AG08396 (cell line): ENCODE results near the gene DDX50.
A peak's percentile ranks its signal among the peaks of the same experiment; 100 is the strongest.
"Not testable (repeated sequence)": the region's sequence is repeated elsewhere in the genome, so short reads cannot be mapped to it uniquely, and the experiment has no call there.

Source experiments
- DNase-seq: peaks from one replicate; pipeline ENCODE4 v3.0.0; 2012; ENCODE audit warnings: low spot score, mixed read lengths

The DDX50 gene

DNA sequence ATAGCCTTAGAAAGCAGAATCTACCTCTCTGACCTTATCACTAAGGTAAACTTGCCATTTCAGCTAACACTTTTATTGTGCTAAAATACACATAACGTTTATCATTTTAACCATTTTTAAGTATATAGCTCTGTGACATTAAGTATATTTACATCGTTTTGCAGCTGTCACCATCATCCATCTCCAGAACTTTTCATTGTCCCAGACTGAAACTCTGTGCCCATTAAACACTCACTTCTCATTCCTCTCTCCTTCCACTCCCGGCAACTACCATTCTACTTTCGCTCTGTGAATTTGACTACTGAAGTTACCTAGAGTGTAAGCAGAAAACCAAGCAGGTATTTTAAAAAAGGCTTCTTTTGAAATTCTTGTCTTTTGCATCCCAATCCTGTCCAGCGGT lies 1.3 kb downstream of the DDX50 start:
- no peak for DNase-seq

DNA sequence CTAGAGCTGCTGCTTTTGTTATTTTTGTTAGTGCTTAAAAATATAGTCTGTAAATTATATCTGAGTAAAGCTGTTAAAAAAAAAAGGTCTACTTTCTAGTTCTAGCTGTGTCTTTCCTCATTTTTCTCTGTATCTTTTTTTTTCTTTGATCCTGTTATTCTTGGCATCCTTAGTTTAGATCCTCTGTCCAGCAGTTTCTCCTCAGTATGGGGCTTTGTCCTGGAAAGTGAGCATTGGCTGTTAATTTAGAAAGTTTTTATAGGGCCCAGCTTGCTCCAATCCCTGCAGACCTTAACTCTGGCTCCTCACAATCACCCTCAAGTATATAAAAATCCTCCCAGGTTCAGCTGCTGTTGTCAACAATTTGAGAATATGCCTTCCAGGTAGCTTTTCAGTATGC lies 23.5 kb downstream of the DDX50 start:
- DNase-seq, result no peak

- DNase-seq, result no peak
Measured at GRCh38 chr10:68925489-68925888, 24.4 kb downstream of the DDX50 start.

- DNase-seq, result not testable (repeated sequence)
Measured at GRCh38 chr10:68929157-68929556, 28.0 kb downstream of the DDX50 start.

DNA sequence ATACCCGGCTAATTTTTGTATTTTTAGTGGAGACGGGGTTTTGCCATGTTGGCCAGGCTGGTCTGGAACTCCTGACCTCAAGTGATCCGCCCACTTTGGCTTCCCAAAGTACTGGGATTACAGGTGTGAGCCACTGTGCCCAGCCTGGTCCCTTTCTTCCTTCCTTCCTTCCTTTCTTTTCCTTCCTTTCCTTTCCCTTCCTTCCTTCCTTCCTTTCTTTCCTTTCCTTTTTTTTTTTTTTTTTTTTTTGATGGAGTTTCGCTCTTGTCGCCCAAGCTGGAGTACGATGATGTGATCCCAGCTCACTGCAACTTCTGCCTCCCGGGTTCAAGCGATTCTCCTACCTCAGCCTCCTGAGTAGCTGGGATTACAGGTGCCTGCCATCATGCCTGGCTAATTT lies 28.8 kb downstream of the DDX50 start:
- not testable (repeated sequence) for DNase-seq

DNA sequence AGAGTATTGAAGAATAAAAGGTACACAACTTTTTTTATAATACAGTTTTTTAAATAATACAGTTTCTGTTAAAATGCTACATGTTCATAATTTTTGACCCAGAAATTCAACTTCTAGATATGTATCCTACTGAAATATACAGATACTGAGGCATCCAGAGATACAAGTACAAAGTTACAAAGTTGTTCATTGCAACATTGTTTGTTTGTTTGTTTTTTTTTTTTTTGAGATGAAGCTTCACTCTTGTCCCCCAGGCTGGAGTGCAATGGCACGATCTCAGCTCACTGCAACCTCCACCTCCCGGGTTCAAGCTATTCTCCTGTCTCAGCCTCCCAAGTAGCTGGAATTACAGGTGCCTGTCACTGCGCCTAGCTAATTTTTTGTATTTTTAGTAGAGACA lies 31.7 kb downstream of the DDX50 start:
- not testable (repeated sequence) for DNase-seq

GRCh38 chr10:68934994-68935393 lies 33.9 kb downstream of the DDX50 start:
- no peak for DNase-seq

DNA sequence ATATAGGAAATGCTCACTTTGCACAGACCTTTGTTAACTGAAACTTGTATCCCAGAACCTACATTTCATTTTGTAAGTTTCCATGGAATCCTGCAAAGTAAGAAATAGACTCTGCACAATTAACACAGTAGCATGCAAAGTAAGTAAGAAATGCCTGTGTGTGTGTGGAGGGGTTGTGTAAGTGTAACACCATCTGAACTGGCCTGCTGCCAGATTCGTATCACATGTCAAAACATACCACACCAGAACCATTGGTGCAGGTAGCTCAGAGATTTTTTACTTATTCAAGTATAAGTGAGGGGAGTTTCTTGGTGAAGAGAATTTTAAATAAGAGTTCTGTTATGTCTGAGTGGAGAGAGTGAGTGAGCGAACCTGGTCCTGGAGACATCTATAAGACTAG lies 37.0 kb downstream of the DDX50 start:
- no peak for DNase-seq

GRCh38 chr10:68938884-68939283 lies 37.8 kb downstream of the DDX50 start:
- DNase-seq, result no peak

DNA sequence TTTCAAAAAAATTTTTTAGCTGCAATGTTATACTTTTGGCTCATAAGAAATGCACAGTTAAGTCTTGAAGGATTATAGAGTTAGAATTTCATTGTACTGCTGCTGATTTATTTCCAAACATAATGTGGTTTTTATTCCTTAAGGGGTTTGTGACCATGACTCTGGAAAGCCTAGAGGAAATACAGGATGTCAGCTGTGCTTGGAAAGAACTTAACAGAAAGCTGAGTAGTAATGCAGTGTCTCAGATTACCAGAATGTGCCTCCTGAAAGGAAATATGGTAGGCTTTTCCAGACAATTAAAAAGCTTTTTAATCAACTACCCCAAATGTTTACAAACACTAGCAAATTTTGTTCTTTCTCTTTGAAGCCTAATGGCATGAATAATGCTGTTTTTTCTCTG lies 39.8 kb downstream of the DDX50 start:
- not testable (repeated sequence) for DNase-seq

DNA sequence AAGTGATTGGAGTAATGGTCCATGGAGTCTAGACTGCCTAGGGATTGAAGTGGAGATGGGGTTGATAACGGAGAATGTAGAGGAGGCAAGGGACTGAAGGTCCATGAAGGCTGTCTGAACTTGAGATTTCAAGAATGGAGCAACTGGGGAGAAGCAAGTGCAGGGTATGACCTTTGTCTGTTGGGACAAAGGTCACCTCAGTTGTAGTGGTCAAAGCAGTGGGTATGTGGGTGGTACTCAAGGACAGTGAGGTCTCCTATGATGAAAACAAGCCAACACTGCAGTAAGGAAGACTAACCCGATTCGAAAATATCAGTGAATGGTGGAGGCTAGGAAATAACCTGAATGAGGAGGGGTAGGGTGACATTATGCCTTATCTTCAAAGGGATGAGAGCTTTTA lies 49.5 kb downstream of the DDX50 start:
- no peak for DNase-seq

GRCh38 chr10:68954904-68955303 lies 53.8 kb downstream of the DDX50 start:
- no peak for DNase-seq

DNA sequence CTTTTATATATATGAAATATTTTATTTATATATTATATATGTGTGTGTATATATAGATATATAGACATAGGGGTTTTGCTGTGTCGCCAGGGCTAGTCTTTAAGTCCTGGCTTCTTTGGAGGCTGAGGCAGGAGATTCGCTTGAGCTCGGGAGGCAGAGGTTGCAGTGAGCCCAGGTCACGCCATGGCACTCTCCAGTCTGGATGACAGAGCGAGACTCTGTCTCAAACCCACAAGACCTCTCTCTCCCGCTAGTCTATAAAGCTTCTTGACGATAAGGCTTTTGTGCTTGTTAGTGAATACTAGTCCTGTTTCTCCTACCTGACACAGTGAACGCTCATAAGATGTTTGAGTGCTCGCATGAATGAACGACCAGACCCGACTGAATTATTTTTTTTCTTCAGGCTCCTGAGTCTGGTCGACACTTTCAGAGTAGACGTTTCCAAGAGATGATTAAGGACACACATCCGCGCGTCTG lies 54.3 kb downstream of the DDX50 start:
- DNase-seq, result no peak

DNA sequence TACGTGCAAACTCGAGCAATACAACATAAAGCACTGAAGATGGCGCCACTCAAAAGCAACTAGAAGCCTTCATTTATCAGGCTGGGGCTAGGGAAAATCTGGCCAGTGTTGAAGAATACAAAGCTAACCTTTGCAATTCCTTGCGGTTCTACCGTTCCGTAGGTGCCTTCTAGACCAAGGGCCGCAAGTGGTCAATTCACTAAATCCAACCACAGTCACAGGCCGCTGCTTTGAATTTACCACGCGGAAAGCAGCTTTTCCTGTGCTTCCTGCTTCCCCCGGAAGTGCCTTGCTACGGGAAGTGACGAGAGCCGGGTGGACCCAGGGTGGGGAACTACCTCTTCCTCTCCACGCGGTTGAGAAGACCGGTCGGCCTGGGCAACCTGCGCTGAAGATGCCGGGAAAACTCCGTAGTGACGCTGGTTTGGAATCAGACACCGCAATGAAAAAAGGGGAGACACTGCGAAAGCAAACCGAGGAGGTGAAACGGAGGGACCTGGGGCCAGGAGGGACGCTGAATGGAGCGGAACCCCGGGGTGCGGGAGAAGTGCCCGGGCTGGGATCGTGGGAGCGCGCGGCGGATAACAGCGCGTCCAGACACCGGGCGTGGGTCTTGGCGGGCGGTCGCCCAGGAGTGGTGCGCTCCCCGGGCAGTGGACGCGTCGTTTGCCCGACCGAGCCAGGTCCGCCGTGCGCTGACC lies 54.9 kb downstream of the DDX50 start, which contains the start of gene DDX21:
Gene DDX21, plus strand, starts transcription at position 339 of the 701 bp plus-strand sequence. Its CDS starts 56 bp downstream, at position 395.
- DNase-seq, result peak; percentile 96

DNA sequence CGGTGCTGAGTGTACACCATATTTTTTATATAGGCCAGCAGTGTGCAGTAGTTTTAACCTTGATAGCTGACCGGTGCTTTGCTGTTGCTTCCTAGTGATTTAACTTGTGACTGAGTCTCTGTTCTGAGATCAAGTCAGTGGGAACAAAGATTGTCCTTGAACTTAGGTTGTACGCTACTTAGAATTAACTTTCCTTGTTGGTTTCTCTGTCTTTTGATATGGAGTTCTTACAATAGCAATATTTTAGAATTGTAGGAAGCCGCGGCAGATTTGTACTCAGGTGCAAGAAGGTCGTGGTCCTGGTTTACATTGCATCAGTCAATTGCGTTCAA lies 56.1 kb downstream of the DDX50 start:
- no peak for DNase-seq

- no peak for DNase-seq
Measured at GRCh38 chr10:68957654-68958053, 56.5 kb downstream of the DDX50 start.

- no peak for DNase-seq
Measured at GRCh38 chr10:68959695-68960527, 58.8 kb downstream of the DDX50 start.

DNA sequence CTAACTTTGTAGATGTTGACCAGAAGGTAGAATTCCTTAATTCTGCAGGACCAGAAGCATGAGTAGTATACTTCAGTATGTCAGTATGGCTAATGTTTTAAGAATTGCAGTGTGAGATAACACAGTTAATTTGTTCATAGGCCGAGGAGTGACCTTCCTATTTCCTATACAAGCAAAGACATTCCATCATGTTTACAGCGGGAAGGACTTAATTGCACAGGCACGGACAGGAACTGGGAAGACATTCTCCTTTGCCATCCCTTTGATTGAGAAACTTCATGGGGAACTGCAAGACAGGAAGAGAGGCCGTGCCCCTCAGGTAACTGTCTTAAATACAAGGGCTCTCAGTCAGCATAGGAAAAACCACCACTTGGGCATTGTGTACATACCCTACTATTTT lies 62.0 kb downstream of the DDX50 start:
- DNase-seq, result no peak

- no peak for DNase-seq
Measured at GRCh38 chr10:68973975-68974374, 72.9 kb downstream of the DDX50 start.

DNA sequence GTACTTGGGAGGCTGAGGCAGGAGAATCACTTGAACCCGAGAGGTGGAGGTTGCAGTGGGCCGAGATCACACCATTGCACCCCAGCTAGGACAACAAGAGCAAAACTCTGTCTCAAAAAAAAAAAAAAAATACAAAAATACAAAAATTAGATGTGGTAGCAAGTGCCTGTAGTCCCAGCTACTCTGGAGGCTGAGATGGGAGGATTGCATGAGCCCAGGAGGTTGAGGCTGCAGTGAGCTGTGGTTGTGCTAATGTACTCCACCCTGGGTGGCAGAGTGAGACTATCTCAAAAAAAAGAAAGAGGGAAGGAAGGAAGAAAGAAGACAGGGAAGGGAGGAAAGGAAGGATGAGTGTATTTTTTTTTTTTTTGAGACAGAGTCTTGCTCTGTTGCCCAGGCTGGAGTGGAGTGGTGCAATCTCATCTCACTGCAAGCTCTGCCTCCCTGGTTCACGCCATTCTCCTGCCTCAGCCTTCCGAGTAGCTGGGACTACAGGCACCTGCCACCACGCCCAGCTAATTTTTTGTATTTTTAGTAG lies 74.9 kb downstream of the DDX50 start:
- DNase-seq, result not testable (repeated sequence)

DNA sequence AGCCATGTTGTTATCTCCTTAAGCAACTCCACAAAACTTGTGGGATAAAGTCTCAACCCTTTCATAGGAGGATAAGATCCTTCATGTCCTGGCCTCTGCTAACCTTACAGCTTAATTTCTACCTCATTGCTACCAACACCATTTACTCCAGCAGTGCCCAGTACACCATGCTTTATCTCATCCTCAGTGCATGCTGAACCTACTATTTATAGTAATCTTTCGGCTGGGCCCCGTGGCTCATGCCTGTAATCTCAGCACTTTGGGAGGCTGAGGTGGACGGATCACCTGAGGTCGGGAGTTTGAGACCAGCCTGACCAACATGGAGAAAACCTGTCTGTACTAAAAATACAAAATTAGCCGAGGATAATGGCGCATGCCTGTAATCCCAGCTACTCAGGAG lies 78.6 kb downstream of the DDX50 start:
- not testable (repeated sequence) for DNase-seq

DNA sequence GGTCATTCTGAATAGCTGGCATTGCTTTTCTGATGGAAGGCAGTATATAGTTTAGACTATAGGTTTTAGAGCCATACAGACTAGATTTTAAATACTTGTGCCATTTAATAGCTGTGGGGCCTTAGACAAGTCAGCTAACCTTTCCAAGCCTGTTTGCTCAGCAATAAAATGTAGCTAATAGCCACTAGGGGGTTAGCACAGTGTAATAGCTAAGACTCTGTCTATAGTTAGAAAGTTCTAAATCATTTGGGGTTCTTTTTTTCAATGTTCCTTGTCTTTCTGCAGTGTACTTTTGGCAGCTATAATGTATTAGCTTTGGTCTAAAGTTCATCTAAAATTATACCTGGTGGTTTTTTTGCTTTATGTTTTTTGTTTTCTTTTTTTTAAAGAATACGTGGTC lies 80.0 kb downstream of the DDX50 start:
- no peak for DNase-seq

GRCh38 chr10:68982389-68982788 lies 81.3 kb downstream of the DDX50 start:
- DNase-seq, result no peak
